Progenitor cell of endocrine pancreas (in vitro differentiated cells): Measurements from ENCODE around the gene EEFSEC. TPM values are rescaled to one million over a fixed set of nuclear protein-coding genes. Genes with fewer than 3 reads are reported as not detected.
A peak's percentile ranks its signal among the peaks of the same experiment; 100 is the strongest.

Experiments used
- DNase-seq: peaks from one replicate; pipeline ENCODE4 v3.0.0; 2021; ENCODE audit warnings: low spot score; ENCODE audit not compliant: unreplicated experiment
- H3K27ac Mint-ChIP-seq: 2 replicates; pipeline ENCODE4 v1.8.0; 2021; ENCODE audit warnings: mild to moderate bottlenecking, moderate library complexity, mixed read lengths
- H3K27me3 Mint-ChIP-seq: 2 replicates; pipeline ENCODE4 v1.8.0; 2021; ENCODE audit warnings: mixed read lengths
- H3K36me3 Mint-ChIP-seq: 2 replicates; pipeline ENCODE4 v1.8.0; 2022; ENCODE audit warnings: mixed read lengths; ENCODE audit not compliant: insufficient read depth
- H3K4me1 Mint-ChIP-seq: 2 replicates; pipeline ENCODE4 v1.8.0; 2021; ENCODE audit warnings: low read depth, mixed read lengths
- H3K4me3 Mint-ChIP-seq: 2 replicates; pipeline ENCODE4 v1.8.0; 2021; ENCODE audit warnings: low read depth, mild to moderate bottlenecking, moderate library complexity, mixed read lengths
- H3K9me3 Mint-ChIP-seq: 2 replicates; pipeline ENCODE4 v1.8.0; 2021; ENCODE audit warnings: low read depth, mixed read lengths
- total RNA-seq: library from RNA; stranded (reverse); gene quantifications from 2 replicates; pipeline ENCODE4 v1.2.1, GENCODE V29; 2021
- TF ChIP-seq, protein P1 (sequence below): fragments of 200-600 bp; sonication (generic); IDR thresholded peaks from one replicate; pipeline ENCODE4 v1.5.0; 2021; ENCODE audit warnings: antibody characterized with exemption, mild to moderate bottlenecking; ENCODE audit not compliant: unreplicated experiment

EEFSEC gene
- total RNA-seq, 1 donor from 2014 or later, result 11.8 TPM

DNA sequence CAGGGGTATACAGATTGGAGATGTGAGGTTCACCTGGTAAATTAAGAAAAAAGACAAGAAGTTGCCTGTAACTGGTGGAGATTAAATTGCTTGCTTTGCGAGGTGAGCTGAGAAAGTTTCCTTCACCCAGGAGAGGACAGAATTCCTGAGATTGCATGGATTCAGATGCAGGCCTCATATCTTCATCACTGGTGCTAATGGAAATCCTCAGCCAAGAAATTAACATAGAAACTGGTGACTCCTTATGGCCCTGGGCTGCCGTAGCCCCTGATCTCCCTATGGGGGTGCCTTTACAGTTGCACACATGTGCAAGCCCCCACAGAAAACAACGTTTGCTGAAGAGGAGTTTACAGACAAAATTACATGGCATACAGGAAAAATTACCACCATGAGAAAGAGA lies 68.0 kb downstream of the EEFSEC start:
- Mint-ChIP-seq H3K9me3 (peaks cover 6% of the 10 kb centered on the region), H3K36me3 (peaks cover 3% of the 10 kb centered on the region), H3K27ac (no peak overlapping the region), H3K4me1 (peaks cover 2% of the 10 kb centered on the region), H3K27me3 (no peaks in the 10 kb centered on the region), H3K4me3 (no peak overlapping the region)
- no peak for DNase-seq
- TF ChIP-seq, protein P1, sequence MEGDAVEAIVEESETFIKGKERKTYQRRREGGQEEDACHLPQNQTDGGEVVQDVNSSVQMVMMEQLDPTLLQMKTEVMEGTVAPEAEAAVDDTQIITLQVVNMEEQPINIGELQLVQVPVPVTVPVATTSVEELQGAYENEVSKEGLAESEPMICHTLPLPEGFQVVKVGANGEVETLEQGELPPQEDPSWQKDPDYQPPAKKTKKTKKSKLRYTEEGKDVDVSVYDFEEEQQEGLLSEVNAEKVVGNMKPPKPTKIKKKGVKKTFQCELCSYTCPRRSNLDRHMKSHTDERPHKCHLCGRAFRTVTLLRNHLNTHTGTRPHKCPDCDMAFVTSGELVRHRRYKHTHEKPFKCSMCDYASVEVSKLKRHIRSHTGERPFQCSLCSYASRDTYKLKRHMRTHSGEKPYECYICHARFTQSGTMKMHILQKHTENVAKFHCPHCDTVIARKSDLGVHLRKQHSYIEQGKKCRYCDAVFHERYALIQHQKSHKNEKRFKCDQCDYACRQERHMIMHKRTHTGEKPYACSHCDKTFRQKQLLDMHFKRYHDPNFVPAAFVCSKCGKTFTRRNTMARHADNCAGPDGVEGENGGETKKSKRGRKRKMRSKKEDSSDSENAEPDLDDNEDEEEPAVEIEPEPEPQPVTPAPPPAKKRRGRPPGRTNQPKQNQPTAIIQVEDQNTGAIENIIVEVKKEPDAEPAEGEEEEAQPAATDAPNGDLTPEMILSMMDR, result no peak

DNA sequence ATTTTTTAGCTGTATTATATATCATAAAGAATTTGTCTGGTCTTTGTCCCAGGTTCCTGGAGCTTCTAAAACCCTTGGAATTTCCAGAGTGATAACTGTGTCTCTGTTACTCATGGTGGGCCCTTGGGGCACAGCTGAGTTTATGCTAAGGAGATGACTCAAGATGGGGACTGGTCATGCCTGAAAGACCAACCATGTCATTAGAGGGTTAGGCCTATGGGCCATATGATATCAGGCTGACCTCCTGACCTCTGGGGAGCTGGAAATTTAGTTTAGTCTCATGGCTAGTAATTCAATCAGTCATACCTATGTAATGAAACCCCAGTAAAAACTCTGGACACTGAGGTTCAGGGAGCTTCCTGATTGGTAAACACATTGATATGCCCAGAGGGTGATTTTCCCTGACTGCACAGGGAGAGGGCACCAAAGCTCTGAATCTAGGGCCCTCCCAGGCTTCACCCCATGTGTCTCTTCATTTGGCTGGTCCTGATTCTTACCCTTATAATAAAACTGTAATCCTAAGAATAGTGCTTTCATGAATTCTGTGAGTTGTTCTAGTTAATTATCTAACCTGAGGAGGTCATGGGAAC lies 69.6 kb downstream of the EEFSEC start:
- TF ChIP-seq, protein P1, result no peak
- Mint-ChIP-seq H3K4me1 (peaks cover 1% of the 10 kb centered on the region), H3K36me3 (peaks cover 3% of the 10 kb centered on the region), H3K4me3 (no peak overlapping the region), H3K27ac (no peak overlapping the region), H3K9me3 (peaks cover 6% of the 10 kb centered on the region), H3K27me3 (no peaks in the 10 kb centered on the region)
- DNase-seq, result no peak

DNA sequence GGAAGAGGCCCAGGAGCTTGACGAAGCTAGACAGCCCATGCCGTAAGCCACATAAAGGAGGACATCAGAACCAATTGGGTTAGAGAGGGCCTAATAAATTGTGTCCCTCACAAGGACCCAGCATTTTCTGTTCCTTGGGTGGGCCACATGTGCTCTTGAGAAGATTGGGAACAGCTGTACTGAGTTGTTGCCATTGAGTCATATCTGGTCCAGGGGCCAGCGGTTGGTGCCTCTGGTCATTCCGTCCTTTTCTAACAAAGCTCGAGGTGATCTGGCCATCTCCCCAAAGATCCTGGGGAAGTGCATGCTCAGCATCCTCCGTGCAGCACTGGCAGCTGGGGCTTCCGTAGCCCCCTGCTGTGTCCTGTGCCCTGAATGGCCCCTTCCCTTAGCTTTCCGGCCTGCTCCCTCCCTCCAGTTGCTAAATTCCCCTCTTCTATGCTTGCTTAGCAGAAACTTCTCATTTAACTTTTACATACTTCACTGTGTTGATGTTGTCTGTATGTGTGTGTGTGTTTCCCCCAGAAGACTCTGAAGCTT lies 73.0 kb downstream of the EEFSEC start:
- Mint-ChIP-seq H3K27ac (no peak overlapping the region), H3K36me3 (no peaks in the 10 kb centered on the region), H3K4me1 (no peaks in the 10 kb centered on the region), H3K4me3 (no peak overlapping the region), H3K27me3 (no peaks in the 10 kb centered on the region), H3K9me3 (peaks cover 6% of the 10 kb centered on the region)
- TF ChIP-seq, protein P1, result no peak
- DNase-seq, result no peak

DNA sequence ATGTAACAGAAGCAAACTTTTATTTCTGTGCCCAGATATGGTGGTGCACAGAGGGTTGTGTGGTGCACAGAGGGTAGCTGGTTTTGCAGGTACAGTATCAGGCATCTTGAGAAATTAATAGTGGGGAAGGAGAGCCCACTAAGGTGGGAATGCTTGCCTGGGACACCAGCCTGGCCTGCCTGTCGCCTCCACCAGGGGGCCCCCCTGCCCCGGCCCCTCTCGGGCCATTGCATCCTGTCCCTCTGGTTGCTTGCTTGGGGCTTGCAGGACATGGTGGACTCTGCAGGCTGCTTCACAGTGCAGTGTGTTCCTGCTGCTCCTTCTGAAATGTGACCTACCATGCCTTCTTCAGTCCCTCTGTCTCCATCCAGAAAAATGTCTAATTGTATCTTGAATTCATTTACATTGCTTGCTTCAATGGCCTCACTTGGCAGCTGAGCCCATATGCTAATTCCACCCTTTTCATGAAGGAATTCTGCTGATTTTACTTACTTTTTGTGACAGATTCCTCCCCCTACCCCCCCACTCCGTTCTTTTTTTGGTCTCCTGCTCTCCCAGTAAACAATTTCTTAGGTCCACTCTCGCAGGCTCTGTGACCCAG lies 73.6 kb downstream of the EEFSEC start:
- Mint-ChIP-seq H3K9me3 (peaks cover 6% of the 10 kb centered on the region), H3K27me3 (no peaks in the 10 kb centered on the region), H3K4me1 (no peaks in the 10 kb centered on the region), H3K36me3 (no peaks in the 10 kb centered on the region), H3K4me3 (no peak overlapping the region), H3K27ac (no peak overlapping the region)
- DNase-seq, result peak; percentile 64
- TF ChIP-seq, protein P1, result peak; percentile 82

DNA sequence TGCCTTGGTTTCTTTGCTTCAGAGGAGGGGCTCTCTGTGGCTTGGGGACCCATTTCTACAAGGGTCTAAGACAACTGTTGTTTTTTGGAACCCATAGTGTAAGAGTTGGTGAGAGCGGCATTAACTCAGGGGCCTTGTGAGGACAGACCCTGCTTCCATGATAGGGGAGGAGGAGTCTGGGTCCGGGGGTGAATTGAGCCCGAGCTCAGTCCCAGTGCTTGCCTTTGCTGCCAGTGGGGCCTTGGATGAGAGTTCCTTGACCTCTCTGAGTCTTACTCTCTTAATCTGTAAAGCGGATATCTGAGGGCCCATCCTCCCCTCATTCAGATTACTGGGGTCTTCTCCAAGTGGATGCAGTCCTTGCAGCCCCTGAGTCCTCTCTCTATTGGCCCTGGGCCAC lies 74.2 kb downstream of the EEFSEC start:
- H3K36me3 Mint-ChIP-seq, result no peaks in the 10 kb centered on the region
- DNase-seq, result no peak
- H3K4me1 Mint-ChIP-seq, result no peaks in the 10 kb centered on the region
- TF ChIP-seq, protein P1, result no peak
- no peak overlapping the region for H3K4me3 Mint-ChIP-seq
- peaks cover 5% of the 10 kb centered on the region for H3K9me3 Mint-ChIP-seq
- no peaks in the 10 kb centered on the region for H3K27me3 Mint-ChIP-seq
- no peak overlapping the region for H3K27ac Mint-ChIP-seq
